Gastrocnemius medialis (tissue), 4 donors: ENCODE data around the gene TXNIP.

Experiments used
- CTCF ChIP-seq, 5 experiments: fragments of 450-650 bp in 3 of 5; fragments of 200-600 bp in 2 of 5; sonication (generic) in 2 of 5; IDR thresholded peaks in 4 of 5; conservative IDR thresholded peaks in 1 of 5; 1 replicate in 4 of 5; 2 replicates in 1 of 5; pipeline ENCODE4 v1.5.1; 2016 to 2019; ENCODE audit warnings: antibody characterized with exemption in 5 of 5, mild to moderate bottlenecking in 3 of 5, moderate library complexity in 3 of 5
- POLR2A ChIP-seq, 2 donors: fragments of 450-650 bp; IDR thresholded peaks; one replicate each; pipeline ENCODE4 v1.6.1; 2017; ENCODE audit warnings: antibody characterized with exemption in 2 of 2, mild to moderate bottlenecking in 2 of 2, moderate library complexity in 2 of 2

GRCh38 chr1:145978854-145979745 is 17.3 kb downstream of the TXNIP start:
- TF ChIP-seq POLR2A (IDR thresholded peaks at IDR 0.05) = peak in 1 of 2 donors; percentile 91
- TF ChIP-seq CTCF (IDR thresholded peaks at IDR 0.05 in 4 of 5, conservative IDR thresholded peaks at IDR 0.05 in 1 of 5) = peak in 4 of 5 experiments; percentile 29 to 42 (median 31)
